ENCODE results near the gene SLC17A3. TPM values are rescaled to one million over a fixed set of nuclear protein-coding genes. Genes with fewer than 3 reads are reported as not detected.

Gene SLC17A3
- total RNA-seq = not detected

GRCh38 chr6:25874118-25874517 lies at the start of gene SLC17A3:
Gene SLC17A3, minus strand, starts transcription at chr6:25874243. Its CDS starts 5,856 bp downstream, at chr6:25868387.

GRCh38 chr6:25831532-25832306 lies 42.3 kb downstream of the SLC17A3 start, which contains the start of gene SLC17A1:
Gene SLC17A1, minus strand, starts transcription at chr6:25832052. Its CDS starts 1,495 bp downstream, at chr6:25830557.

Other genes with a start within 250 kb of the SLC17A3 start
- 13.8 TPM for gene SCGN, start 222.0 kb downstream of the SLC17A3 start, total RNA-seq
- gene SLC17A4, start 119.5 kb downstream of the SLC17A3 start, total RNA-seq = not detected
- gene SLC17A1, start 42.2 kb downstream of the SLC17A3 start, total RNA-seq = not detected
- not detected for gene SLC17A2, start 56.4 kb upstream of the SLC17A3 start, total RNA-seq
- 0.92 TPM for gene TRIM38, start 88.6 kb upstream of the SLC17A3 start, total RNA-seq
- 1.6 TPM for gene HFE, start 213.2 kb upstream of the SLC17A3 start, total RNA-seq